H1 (cell line): Measurements from ENCODE around the gene RDH14. TPM values are rescaled to one million over a fixed set of nuclear protein-coding genes. Genes with fewer than 3 reads are reported as not detected.

ENCODE experiments used
- CTCF ChIA-PET: fragments of 300-600 bp; sonication (Branson Sonifier 250); formaldehyde crosslinking; loops from one replicate; lab custom pipeline; 2021; ENCODE audit not compliant: partially characterized antibody; lab: Charles Lee
- POLR2A ChIA-PET: fragments of 300-600 bp; sonication (Branson Sonifier 250); formaldehyde crosslinking; loops from one replicate; lab custom pipeline; 2021; ENCODE audit warnings: inconsistent platforms; ENCODE audit not compliant: partially characterized antibody; lab: Charles Lee
- DNase-seq, 2 experiments: peaks; one replicate each; pipeline versions ENCODE4 v3.0.0 to v3.0.0-alpha.2; 2010 to 2022; ENCODE audit warnings: low spot score in 2 of 2, low read depth in 1 of 2, mixed read lengths in 1 of 2
- FAIRE-seq: peaks from 2 replicates; lab custom pipeline; 2011; peaks lifted over from hg19 to GRCh38; lab: Jason Lieb, UNC
- H2AFZ ChIP-seq: 2 replicates; pipeline ENCODE4 v1.8.1; 2012; ENCODE audit warnings: low read length, inconsistent platforms
- H2AK5ac ChIP-seq: 2 replicates; pipeline ENCODE4 v1.6.1; 2013; ENCODE audit warnings: low read depth, low read length
- H2BK120ac ChIP-seq: replicated peaks from 2 replicates; pipeline ENCODE3; 2013; ENCODE audit warnings: low read depth, low read length, inconsistent platforms
- H2BK12ac ChIP-seq: 2 replicates; pipeline ENCODE4 v1.6.1; 2013; ENCODE audit warnings: low read depth, low read length
- H2BK15ac ChIP-seq: 2 replicates; pipeline ENCODE4 v1.6.1; 2013; ENCODE audit warnings: low read length
- H2BK20ac ChIP-seq: 2 replicates; pipeline ENCODE4 v1.6.1; 2013; ENCODE audit warnings: low read length
- H2BK5ac ChIP-seq: 2 replicates; pipeline ENCODE4 v1.6.1; 2013; ENCODE audit warnings: low read depth, low read length
- H3K14ac ChIP-seq: 2 replicates; pipeline ENCODE4 v1.6.1; 2013; ENCODE audit warnings: inconsistent platforms; ENCODE audit not compliant: insufficient read length
- H3K18ac ChIP-seq: 2 replicates; pipeline ENCODE4 v1.6.1; 2013; ENCODE audit warnings: low read length; ENCODE audit errors: extremely low read depth
- H3K23ac ChIP-seq: 2 replicates; pipeline ENCODE4 v1.6.1; 2013; ENCODE audit warnings: inconsistent platforms; ENCODE audit not compliant: insufficient read length
- H3K23me2 ChIP-seq: 2 replicates; pipeline ENCODE4 v1.6.1; 2013; ENCODE audit warnings: low read depth, low read length
- H3K27ac ChIP-seq: 2 replicates; pipeline ENCODE4 v1.6.1; 2011; ENCODE audit warnings: low read depth, low read length, inconsistent platforms
- H3K27me3 ChIP-seq, 4 experiments: replicated peaks in 1 of 4; 1 replicate in 1 of 4; 2 replicates in 3 of 4; pipeline versions ENCODE4 v1.6.1 to v1.8.1; 2011 to 2013; ENCODE audit warnings: low read length in 3 of 4, mild to moderate bottlenecking in 3 of 4, inconsistent platforms in 2 of 4, mixed read lengths in 2 of 4, moderate library complexity in 1 of 4; ENCODE audit not compliant: control insufficient read depth in 3 of 4, insufficient read depth in 3 of 4; ENCODE audit errors: extremely low read depth in 1 of 4
- H3K36me3 ChIP-seq, 4 experiments: 2 replicates each; pipeline versions ENCODE4 v1.6.1 to v1.8.1; 2011 to 2013; ENCODE audit warnings: mild to moderate bottlenecking in 4 of 4, low read length in 3 of 4, moderate library complexity in 2 of 4, control low read depth in 1 of 4, inconsistent platforms in 1 of 4; ENCODE audit not compliant: insufficient read depth in 4 of 4, control insufficient read depth in 2 of 4
- H3K4ac ChIP-seq: replicated peaks from 2 replicates; pipeline ENCODE3; 2013; ENCODE audit warnings: low read length, low read depth, mixed read lengths, inconsistent platforms; ENCODE audit not compliant: insufficient read length
- H3K4me1 ChIP-seq, 4 experiments: replicated peaks in 1 of 4; 1 replicate in 1 of 4; 2 replicates in 3 of 4; pipeline versions ENCODE4 v1.6.1 to v1.8.1; 2011 to 2013; ENCODE audit warnings: low read length in 3 of 4, inconsistent platforms in 2 of 4, mixed read lengths in 1 of 4; ENCODE audit not compliant: insufficient read depth in 4 of 4, control insufficient read depth in 3 of 4
- H3K4me2 ChIP-seq, 2 experiments: 2 replicates each; pipeline versions ENCODE4 v1.6.1 to v1.8.1; 2011 to 2013; ENCODE audit warnings: low read depth in 2 of 2, low read length in 2 of 2, control low read depth in 1 of 2, inconsistent platforms in 1 of 2, mild to moderate bottlenecking in 1 of 2; ENCODE audit not compliant: insufficient read depth in 1 of 2
- H3K4me3 ChIP-seq, 4 experiments: fragments of 200-600, 300-600 bp in 1 of 4; sonication (generic), shearing (Covaris generic), sonication (Bioruptor Twin) in 1 of 4; 2 replicates each; pipeline versions ENCODE4 v1.5.1 to v1.8.1; 2011 to 2016; ENCODE audit warnings: low read length in 4 of 4, low read depth in 3 of 4, control low read depth in 2 of 4, inconsistent platforms in 2 of 4, mild to moderate bottlenecking in 2 of 4, mixed read lengths in 1 of 4, moderate library complexity in 1 of 4; ENCODE audit not compliant: insufficient read depth in 2 of 4; ENCODE audit errors: extremely low read depth in 1 of 4
- H3K56ac ChIP-seq: replicated peaks from 2 replicates; pipeline ENCODE3; 2013; ENCODE audit warnings: low read depth, mild to moderate bottlenecking, mixed read lengths, low read length, inconsistent platforms; ENCODE audit not compliant: insufficient read length
- H3K79me1 ChIP-seq: 2 replicates; pipeline ENCODE4 v1.6.1; 2013; ENCODE audit warnings: low read depth, low read length, control low read depth
- H3K79me2 ChIP-seq, 2 experiments: 2 replicates each; pipeline versions ENCODE4 v1.6.1 to v1.8.1; 2012 to 2013; ENCODE audit warnings: low read length in 2 of 2, mild to moderate bottlenecking in 2 of 2, inconsistent platforms in 1 of 2; ENCODE audit not compliant: insufficient read depth in 2 of 2, control insufficient read depth in 1 of 2
- H3K9ac ChIP-seq, 4 experiments: replicated peaks in 1 of 4; 1 replicate in 1 of 4; 2 replicates in 3 of 4; pipeline versions ENCODE4 v1.6.1 to v1.8.1; 2011 to 2013; ENCODE audit warnings: low read depth in 3 of 4, low read length in 3 of 4, control low read depth in 2 of 4, mild to moderate bottlenecking in 2 of 4, moderate library complexity in 2 of 4, inconsistent platforms in 1 of 4; ENCODE audit errors: extremely low read depth in 1 of 4
- H3K9me3 ChIP-seq, 2 experiments: 2 replicates each; pipeline versions ENCODE4 v1.6.1 to v1.8.1; 2012 to 2013; ENCODE audit warnings: mild to moderate bottlenecking in 2 of 2, moderate library complexity in 2 of 2, control low read depth in 1 of 2, inconsistent platforms in 1 of 2, low read depth in 1 of 2, low read length in 1 of 2, mixed read lengths in 1 of 2; ENCODE audit not compliant: insufficient read depth in 2 of 2
- H4K20me1 ChIP-seq, 2 experiments: replicated peaks in 1 of 2; 2 replicates each; pipeline versions ENCODE3 to v1.8.1; 2011 to 2013; ENCODE audit warnings: inconsistent platforms in 2 of 2, low read length in 2 of 2, mild to moderate bottlenecking in 1 of 2; ENCODE audit not compliant: insufficient read depth in 2 of 2, control insufficient read depth in 1 of 2
- H4K5ac ChIP-seq: 2 replicates; pipeline ENCODE4 v1.6.1; 2013; ENCODE audit warnings: low read length, low read depth, mixed read lengths, inconsistent platforms; ENCODE audit not compliant: insufficient read length
- H4K8ac ChIP-seq: 2 replicates; pipeline ENCODE4 v1.8.0; 2013; ENCODE audit warnings: mild to moderate bottlenecking, moderate library complexity, low read length, inconsistent platforms; ENCODE audit not compliant: insufficient read depth; ENCODE audit errors: extremely low read depth
- H4K91ac ChIP-seq: replicated peaks from 2 replicates; pipeline ENCODE3; 2013; ENCODE audit warnings: low read length, mixed read lengths, inconsistent platforms; ENCODE audit not compliant: insufficient read length
- ASH2L ChIP-seq: fragments of 200-600, 300-600 bp; sonication (generic); IDR thresholded peaks from one replicate; pipeline ENCODE4 v1.7.1; 2017; ENCODE audit warnings: low read length
- BACH1 ChIP-seq: IDR thresholded peaks from 2 replicates; pipeline ENCODE4 v1.6.1; 2012; ENCODE audit warnings: low read length, improper control_type of control experiment
- CEBPB ChIP-seq: IDR thresholded peaks from 2 replicates; pipeline ENCODE4 v1.6.1; 2012; ENCODE audit warnings: low read depth, low read length
- CHD2 ChIP-seq: IDR thresholded peaks from 2 replicates; pipeline ENCODE4 v1.6.1; 2012; ENCODE audit warnings: low read length, improper control_type of control experiment
- FOSL1 ChIP-seq: IDR thresholded peaks from 2 replicates; pipeline ENCODE4 v1.6.1; 2011; ENCODE audit warnings: mild to moderate bottlenecking, low read depth, low read length, moderate library complexity; ENCODE audit not compliant: insufficient read depth
- NRF1 ChIP-seq: IDR thresholded peaks from 2 replicates; pipeline ENCODE4 v1.6.1; 2011; ENCODE audit warnings: mild to moderate bottlenecking, low read depth, low read length, improper control_type of control experiment
- SP4 ChIP-seq: IDR thresholded peaks from 2 replicates; pipeline ENCODE4 v1.6.1; 2012; ENCODE audit warnings: low read length, inconsistent platforms
- SUZ12 ChIP-seq: fragments of 200-600 bp; sonication (generic); IDR thresholded peaks from 2 replicates; pipeline ENCODE4 v1.6.1; 2012; ENCODE audit warnings: mild to moderate bottlenecking, inconsistent platforms, low read length, moderate library complexity, mixed read lengths
- YY1 ChIP-seq: IDR thresholded peaks from 2 replicates; pipeline ENCODE4 v1.6.1; 2011; ENCODE audit warnings: low read depth, mild to moderate bottlenecking, low read length
- ZNF274 ChIP-seq: IDR thresholded peaks from 2 replicates; pipeline ENCODE4 v1.7.0; 2012; ENCODE audit warnings: low read length, borderline replicate concordance; ENCODE audit errors: extremely low read depth
- WGBS, 2 experiments: shearing (Covaris generic) in 1 of 2; methylation state at CpG; one replicate each; pipeline versions ENCODE4 v1.1.6 to v1.1.7; 2013 to 2015; ENCODE audit warnings: low lambda C conversion rate in 2 of 2, mixed read lengths in 2 of 2, inconsistent platforms in 1 of 2, low coverage in 1 of 2, missing lambda C conversion rate in 1 of 2; ENCODE audit not compliant: insufficient replicate concordance in 2 of 2, insufficient coverage in 1 of 2, insufficient read length in 1 of 2; ENCODE audit errors: extremely low coverage in 1 of 2, missing lambda C conversion rate in 1 of 2; 5-methylcytosine and 5-hydroxymethylcytosine counted together
- polyA plus RNA-seq, 7 experiments: library from polyadenylated mRNA; depleted of rRNA in 3 of 7; stranded (reverse) in 5 of 7; unstranded in 2 of 7; fragments of >200 nt in 5 of 7; fragments of 200-250 nt in 2 of 7; gene quantifications; 1 replicate in 5 of 7; 2 replicates in 1 of 7; 4 replicates in 1 of 7; pipeline versions ENCODE4 v1.2.1 to v1.2.3, GENCODE V29; 2011 to 2013; ENCODE audit warnings: missing spikeins in 2 of 7, mixed read lengths in 2 of 7
- total RNA-seq: library from RNA; stranded (reverse); fragmentation: NEBNext Ultra II Directional; extraction: Animal tissue kit (Norgen Biotek cat#: 25700); gene quantifications from 2 replicates; pipeline ENCODE4 v1.2.1, GENCODE V29; 2021

Gene RDH14
- total and polyA plus RNA-seq, 2 of the 8 experiments (the other 6 are each of a cell fraction or from before 2014, with no cell fraction given): 14.7 to 23.6 TPM

DNA sequence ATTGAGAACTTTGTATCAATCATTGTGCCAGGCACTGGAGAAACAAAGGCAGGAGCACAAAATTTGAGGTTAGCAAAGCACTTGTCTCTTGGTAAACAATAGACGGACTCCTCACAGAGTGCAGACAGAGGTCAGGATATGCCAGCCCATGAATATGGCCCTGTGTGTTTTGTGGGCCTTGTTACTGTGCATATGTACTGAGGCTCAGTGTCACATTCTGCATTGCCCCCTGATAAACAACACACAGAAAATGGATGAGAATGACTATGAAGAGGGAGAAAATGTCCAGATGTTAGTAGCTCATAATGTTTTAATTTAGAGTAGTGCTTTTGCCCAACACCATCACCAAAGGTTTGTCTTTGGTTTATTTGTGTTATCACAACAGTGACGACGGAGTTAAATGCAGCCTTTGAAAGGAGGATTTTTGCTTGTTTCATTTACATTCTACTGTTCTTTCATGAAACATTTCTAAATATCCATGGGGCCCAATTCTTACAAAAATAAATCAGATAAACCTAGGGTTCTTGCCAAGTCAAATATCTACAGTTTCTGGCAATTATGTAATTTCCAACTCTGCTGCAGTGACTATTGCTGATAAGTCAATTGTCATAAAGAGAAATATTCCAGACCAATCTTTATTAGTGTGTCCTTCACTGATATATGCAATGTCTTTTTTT is 43.5 kb upstream of the RDH14 start:
- Histone ChIP-seq H3K4ac (no peak overlapping the region), H2BK15ac (no peak overlapping the region), H3K36me3 (no peaks in the 10 kb centered on the region), H3K56ac (no peak overlapping the region), H2BK20ac (no peak overlapping the region), H3K4me2 (no peak overlapping the region), H3K4me3 (no peak overlapping the region), H4K8ac (no peak overlapping the region), H3K23ac (no peak overlapping the region), H3K4me1 (no peaks in the 10 kb centered on the region), H3K18ac (no peak overlapping the region), H2AK5ac (no peak overlapping the region), H3K9ac (no peak overlapping the region), H3K27ac (no peak overlapping the region), H4K5ac (no peak overlapping the region), H3K79me1 (no peaks in the 10 kb centered on the region), H3K27me3 (no peaks in the 10 kb centered on the region), H4K20me1 (no peaks in the 10 kb centered on the region), H4K91ac (no peak overlapping the region), H3K79me2 (no peaks in the 10 kb centered on the region), H3K14ac (no peak overlapping the region), H3K23me2 (no peaks in the 10 kb centered on the region), H2BK120ac (no peak overlapping the region), H3K9me3 (no peaks in the 10 kb centered on the region), H2BK12ac (no peak overlapping the region), H2AFZ (no peak overlapping the region), H2BK5ac (no peak overlapping the region)
- no peak for FAIRE-seq
- no peak for DNase-seq
- ChIA-PET CTCF (interaction anchor here (0.5 to 0.9 kb wide), 3 partner anchors 84 to 1478 kb away, joined by 3 read pairs; no protein-coding TSS in a partner anchor), POLR2A (no interaction called here)
- 100% methylated on average over 3 of the region's 3 CpGs; no CpG with 5 or more reads in 1 of the 2 experiments for WGBS, 2 experiments
- no peak for TF ChIP-seq FOSL1
- no peak for TF ChIP-seq YY1
- TF ChIP-seq SP4: no peak
- no peak for TF ChIP-seq CHD2
- no peak for TF ChIP-seq ASH2L
- no peak for TF ChIP-seq ZNF274
- no peak for TF ChIP-seq SUZ12
- TF ChIP-seq BACH1: no peak
- no peak for TF ChIP-seq NRF1
- TF ChIP-seq CEBPB: no peak
